ENCODE data around the gene PCNX3. TPM values are rescaled to one million over a fixed set of nuclear protein-coding genes. Genes with fewer than 3 reads are reported as not detected.
A peak's percentile ranks its signal among the peaks of the same experiment; 100 is the strongest.

The PCNX3 gene
- total and polyA plus RNA-seq, 2 of the 13 experiments (the other 11 are each of a cell fraction or from before 2014, with no cell fraction given), result 16.2 to 23.0 TPM

DNA sequence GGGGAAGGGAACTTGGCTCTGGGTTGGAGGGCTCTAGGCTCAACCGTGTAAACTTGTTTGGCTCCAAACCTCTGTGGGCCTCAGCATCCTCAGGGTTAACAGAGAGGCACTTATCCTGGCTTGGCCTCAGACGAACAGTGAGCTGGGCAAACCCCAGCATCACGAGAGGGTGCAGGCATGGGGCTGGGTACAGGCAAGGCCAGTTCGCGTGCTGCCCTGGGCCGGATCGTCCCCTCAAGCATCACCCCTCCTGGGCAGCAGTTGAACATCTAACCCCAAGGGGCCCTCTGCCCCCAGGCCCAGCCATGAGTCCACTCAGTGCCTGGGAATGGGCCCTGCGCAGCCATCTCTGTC lies 37.8 kb upstream of the PCNX3 start:
- peak overlapping the region; percentile 71; the same call in 1 of the 2 replicates for H3K9ac ChIP-seq (ENCODE audit: insufficient read depth, low read depth, low read length)
- no TSS peak for BruUV-seq (replicated peaks)
- ChIA-PET POLR2A (interaction anchor here (0.8 to 2.1 kb wide), 8 partner anchors 8 to 159 kb away, joined by 3 to 11 read pairs (median 6); partner anchors contain the start of gene MAP3K11), CTCF (ENCODE audit: low intra/inter-chr PET ratio, low total read pairs) (no interaction called here)
- H4K20me1 ChIP-seq (ENCODE audit: insufficient read depth, low read length), result no peaks in the 10 kb centered on the region
- no peak overlapping the region for H3K27ac ChIP-seq (ENCODE audit: extremely low read length, insufficient read depth, low read length)
- TF ChIP-seq LRRFIP1 (CRISPR knock-in tag; conservative IDR thresholded peaks at IDR 0.05) (no peak), ZNF24 (IDR thresholded peaks at IDR 0.05) (no peak), ISL2 (CRISPR knock-in tag; IDR thresholded peaks at IDR 0.05) (no peak), MTA3 (CRISPR knock-in tag; IDR thresholded peaks at IDR 0.05) (no peak), ZNF652 (CRISPR knock-in tag; IDR thresholded peaks at IDR 0.05; ENCODE audit: borderline replicate concordance, low read depth) (0 out of 2 replicates have a peak, but pooled peaks have one; percentile 55), REXO4 (CRISPR knock-in tag; IDR thresholded peaks at IDR 0.05; ENCODE audit: borderline replicate concordance) (no peak), ZNF605 (CRISPR knock-in tag; IDR thresholded peaks at IDR 0.05) (peak; percentile 11; the same call in 1 of the 2 replicates), MTA1 (CRISPR knock-in tag; IDR thresholded peaks at IDR 0.05; ENCODE audit: borderline replicate concordance) (no peak), GABPB1 (CRISPR knock-in tag; IDR thresholded peaks at IDR 0.05) (peak; percentile 7; the same call in 1 of the 2 replicates), IKZF5 (CRISPR knock-in tag; IDR thresholded peaks at IDR 0.05) (no peak), PRDM10 (CRISPR knock-in tag; IDR thresholded peaks at IDR 0.05; ENCODE audit: low read depth) (no peak)
- TF ChIP-seq, protein P1, sequence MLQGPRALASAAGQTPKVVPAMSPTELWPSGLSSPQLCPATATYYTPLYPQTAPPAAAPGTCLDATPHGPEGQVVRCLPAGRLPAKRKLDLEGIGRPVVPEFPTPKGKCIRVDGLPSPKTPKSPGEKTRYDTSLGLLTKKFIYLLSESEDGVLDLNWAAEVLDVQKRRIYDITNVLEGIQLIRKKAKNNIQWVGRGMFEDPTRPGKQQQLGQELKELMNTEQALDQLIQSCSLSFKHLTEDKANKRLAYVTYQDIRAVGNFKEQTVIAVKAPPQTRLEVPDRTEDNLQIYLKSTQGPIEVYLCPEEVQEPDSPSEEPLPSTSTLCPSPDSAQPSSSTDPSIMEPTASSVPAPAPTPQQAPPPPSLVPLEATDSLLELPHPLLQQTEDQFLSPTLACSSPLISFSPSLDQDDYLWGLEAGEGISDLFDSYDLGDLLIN (CRISPR knock-in tag; IDR thresholded peaks at IDR 0.05; ENCODE audit: borderline replicate concordance), result no peak
- TF ChIP-seq, protein P2, sequence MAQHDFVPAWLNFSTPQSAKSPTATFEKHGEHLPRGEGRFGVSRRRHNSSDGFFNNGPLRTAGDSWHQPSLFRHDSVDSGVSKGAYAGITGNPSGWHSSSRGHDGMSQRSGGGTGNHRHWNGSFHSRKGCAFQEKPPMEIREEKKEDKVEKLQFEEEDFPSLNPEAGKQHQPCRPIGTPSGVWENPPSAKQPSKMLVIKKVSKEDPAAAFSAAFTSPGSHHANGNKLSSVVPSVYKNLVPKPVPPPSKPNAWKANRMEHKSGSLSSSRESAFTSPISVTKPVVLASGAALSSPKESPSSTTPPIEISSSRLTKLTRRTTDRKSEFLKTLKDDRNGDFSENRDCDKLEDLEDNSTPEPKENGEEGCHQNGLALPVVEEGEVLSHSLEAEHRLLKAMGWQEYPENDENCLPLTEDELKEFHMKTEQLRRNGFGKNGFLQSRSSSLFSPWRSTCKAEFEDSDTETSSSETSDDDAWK (CRISPR knock-in tag; IDR thresholded peaks at IDR 0.05), result no peak
- 0% methylated on average over 1 of the region's 8 CpGs for WGBS (ENCODE audit: low lambda C conversion rate)
- peaks cover 2 to 9% of the 10 kb centered on the region in 2 experiments; a peak in 2 of 5 replicates for H3K36me3 ChIP-seq (replicated peaks in 1 of 2; ENCODE audit: control insufficient read depth in 1 of 2, insufficient read depth in 2 of 2, low read length in 2 of 2)
- in situ Hi-C loops (cut with HindIII; ENCODE audit: extremely low pct_ligation_motif_present, low pct_unique_long_range_greater_than_20kb) (loop anchor here (5.0 kb wide), 1 partner anchor 35 kb away; the partner anchor contains the start of gene MAP3K11), intact Hi-C loops (cut with micrococcal nuclease; ENCODE audit: unreplicated experiment) (no loop called here)
- H2AFZ ChIP-seq (ENCODE audit: low read length), result no peak overlapping the region
- H3K9me3 ChIP-seq (ENCODE audit: low read length), result no peaks in the 10 kb centered on the region
- ATAC-seq (no peak), FAIRE-seq (no peak), DNase-seq (ENCODE audit: low spot score) (no peak)
- peaks cover 44% of the 10 kb centered on the region for H3K4me1 ChIP-seq (ENCODE audit: insufficient read depth, low read length)
- H3K79me2 ChIP-seq (ENCODE audit: insufficient read depth, low read length), result peaks cover 1% of the 10 kb centered on the region
- peak overlapping the region in 2 of 3 experiments; percentile 73 to 77; a peak in 3 of 6 replicates for H3K4me3 ChIP-seq (replicated peaks in 1 of 3; ENCODE audit: insufficient read depth in 1 of 3, low read depth in 2 of 3, low read length in 3 of 3)
- H3K27me3 ChIP-seq (ENCODE audit: control insufficient read depth in 1 of 2, insufficient read depth in 2 of 2, low read length in 2 of 2), result no peaks in the 10 kb centered on the region
- peak overlapping the region; percentile 89 for H3K4me2 ChIP-seq (ENCODE audit: low read depth, low read length)
